HG03558 (cell line): ENCODE data around the gene CDH4.

ENCODE experiments used
- ATAC-seq: cut with Tn5 transposase; IDR thresholded peaks from one replicate; pipeline ENCODE4 v1.9.1; 2021; ENCODE audit warnings: moderate number of reproducible peaks; ENCODE audit not compliant: unreplicated experiment; ENCODE audit errors: extremely low read depth

Gene CDH4

DNA sequence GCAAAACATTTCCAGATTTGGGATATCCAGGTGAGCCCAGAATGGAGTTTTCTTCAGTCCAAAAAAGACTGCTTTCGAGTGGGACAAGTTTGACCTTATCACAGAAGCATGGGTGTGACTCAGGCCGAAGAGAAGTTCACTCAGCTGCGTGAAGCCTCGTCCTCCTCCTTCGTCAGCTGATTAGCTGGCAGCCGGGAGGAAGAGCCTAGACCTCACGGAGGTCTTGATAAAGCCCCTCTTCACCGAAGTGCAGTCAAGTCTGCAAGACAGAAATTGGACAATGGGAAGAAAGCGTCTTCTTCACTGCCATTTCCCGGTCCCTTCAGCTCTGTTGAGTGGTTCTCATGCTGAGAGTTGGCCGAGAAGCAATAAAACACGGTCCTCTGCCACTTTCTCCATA lies 449.7 kb downstream of the CDH4 start:
- no peak for ATAC-seq

DNA sequence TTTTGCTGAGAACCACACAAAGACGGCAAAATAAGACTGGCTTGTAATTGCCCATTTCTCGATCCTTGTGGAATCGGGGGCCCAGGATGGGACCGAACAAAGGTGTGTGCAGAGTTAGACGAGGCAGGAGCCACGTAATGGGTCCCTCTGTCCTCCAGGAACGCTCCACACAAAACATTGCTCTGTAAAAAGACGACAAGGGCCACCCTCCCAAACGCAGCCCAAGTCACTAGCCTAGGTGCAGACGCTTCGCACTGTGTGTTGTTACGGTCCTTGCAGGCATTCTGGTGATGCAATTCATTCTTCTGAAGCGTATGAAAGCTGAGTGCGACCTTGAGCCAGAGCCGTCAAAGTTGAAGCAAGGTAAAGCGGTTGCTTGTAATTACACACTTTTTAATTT lies 450.2 kb downstream of the CDH4 start:
- ATAC-seq = no peak

DNA sequence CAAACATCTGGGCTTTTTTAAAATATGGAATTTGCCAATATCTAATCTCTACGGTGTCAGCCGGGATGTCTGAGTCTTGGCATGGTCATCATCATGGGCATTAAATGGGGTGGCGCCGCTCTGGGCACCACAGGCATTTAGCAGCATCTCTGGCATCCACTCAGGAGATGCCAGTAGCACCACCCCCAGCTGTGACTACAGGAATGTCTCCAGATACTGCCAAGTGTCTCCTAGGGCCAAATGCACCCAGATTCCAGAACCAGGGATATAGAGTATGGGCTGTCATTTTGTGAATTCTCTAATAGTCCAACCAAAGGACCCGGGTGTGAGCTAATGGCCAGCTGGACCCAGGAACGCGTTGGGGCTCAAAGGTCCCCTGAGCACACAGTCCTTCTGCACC lies 452.6 kb downstream of the CDH4 start:
- no peak for ATAC-seq

DNA sequence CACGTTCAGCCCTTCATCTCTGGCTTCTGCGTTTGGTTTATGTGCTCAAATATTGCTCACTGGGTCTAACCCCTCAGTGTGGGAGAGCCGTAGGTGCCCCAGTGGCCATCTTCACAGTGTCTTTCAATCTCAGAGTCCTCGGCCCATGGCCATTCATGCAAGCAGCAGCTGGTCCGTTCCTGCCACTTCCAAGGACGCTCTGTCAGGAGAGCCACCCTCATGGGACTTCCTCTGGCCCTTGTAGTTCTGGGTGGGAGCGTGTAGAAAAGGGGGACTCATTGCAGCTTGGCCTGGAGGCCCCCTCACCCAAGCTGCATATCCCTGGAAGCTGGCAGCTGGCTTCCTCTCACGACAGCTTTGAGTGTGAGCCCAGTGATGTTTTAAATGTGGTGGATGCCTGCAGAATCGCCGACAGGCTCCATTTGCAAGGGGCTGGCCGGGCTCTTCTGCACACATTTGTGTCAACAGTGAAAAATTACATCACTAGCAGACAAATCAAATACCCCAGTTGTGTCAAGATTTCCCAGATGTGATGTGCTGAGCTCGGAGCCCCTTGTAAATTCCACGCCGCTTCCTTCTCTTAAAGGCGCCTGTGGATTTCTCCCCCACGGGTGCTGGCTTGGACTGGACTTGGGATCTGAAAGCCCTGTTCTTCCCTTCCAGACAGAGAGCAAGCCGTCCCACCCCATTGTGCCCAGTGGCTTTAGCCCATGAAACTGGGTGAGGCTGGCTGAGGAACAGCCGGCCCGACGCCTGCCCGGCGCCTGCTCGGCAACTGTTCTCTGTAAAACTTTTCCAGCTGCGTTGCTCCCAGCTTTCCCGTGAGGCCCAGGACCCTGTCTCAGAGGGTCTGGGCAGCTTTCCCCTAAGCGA lies 453.6 kb downstream of the CDH4 start:
- no peak for ATAC-seq

DNA sequence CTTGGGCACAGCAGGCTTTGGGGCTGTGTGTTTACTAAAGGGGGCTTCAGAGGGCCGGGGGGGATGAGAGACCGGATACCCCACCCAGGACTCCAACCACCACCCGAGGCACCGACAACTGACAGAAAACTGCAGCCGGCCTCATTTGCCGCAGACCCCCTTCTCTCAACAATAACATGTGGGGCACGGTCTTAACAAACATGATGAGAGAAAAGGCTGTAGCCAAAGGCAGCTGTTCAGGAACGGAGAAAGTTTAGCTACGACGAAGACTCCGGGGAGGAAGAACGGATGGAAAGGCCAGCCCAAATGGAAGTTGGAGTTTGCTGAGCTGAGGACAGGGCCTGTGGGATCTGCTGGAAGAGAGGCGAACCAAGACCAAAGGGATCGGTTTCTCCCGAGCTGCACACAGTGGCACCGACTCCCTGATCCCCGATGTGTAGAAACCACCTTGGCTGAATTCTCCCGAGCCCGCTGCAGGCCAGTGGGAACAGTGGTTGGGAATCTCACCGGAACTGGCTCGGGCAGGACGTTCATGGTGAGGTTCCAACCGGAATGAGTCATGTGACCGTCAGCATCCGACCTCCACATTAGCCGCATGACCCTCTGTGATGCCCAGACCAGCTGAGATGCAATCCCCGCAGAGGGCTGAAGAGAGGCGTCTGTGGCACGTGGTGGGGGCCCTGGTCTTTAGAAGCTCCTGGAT lies 454.3 kb downstream of the CDH4 start:
- no peak for ATAC-seq

DNA sequence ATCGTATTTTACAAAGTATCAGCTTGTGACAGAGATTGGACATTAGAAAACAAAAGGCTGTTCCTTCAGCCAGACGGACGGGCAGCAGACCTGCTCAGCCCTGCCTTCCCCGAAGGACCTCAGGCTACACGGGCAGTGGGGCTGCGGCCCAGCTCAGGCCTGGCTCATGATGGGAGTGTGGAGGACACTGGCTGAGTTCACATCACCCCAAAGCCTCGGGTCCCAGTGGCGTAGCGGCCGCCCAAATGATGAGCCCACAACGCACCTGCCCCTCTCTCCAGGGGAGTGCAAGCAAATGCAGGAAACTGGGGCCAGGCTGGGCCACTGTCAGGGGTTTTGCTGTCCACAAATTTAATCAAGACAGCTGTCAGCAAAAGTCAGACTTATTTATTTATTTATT lies 456.8 kb downstream of the CDH4 start:
- ATAC-seq = no peak

DNA sequence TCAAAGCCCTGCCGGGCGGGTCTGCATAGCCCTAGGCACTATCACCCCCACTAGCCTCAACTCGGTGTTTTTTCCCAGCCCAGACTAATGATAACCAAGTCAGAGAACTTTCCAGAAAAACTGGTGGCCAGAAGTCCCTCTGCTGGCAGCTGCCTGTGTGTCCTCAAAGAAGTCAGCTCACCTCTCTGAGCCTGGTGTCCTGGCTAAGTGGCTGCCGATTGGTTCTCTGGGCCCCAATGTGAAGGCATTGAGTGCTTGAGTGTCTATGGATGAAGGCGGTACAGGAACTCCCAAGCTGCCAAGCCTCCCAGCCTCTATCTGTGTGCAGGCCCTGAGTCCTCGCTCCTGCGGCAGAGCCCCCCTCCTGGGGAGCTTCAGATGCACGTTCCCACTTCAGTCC lies 458.0 kb downstream of the CDH4 start:
- no peak for ATAC-seq

DNA sequence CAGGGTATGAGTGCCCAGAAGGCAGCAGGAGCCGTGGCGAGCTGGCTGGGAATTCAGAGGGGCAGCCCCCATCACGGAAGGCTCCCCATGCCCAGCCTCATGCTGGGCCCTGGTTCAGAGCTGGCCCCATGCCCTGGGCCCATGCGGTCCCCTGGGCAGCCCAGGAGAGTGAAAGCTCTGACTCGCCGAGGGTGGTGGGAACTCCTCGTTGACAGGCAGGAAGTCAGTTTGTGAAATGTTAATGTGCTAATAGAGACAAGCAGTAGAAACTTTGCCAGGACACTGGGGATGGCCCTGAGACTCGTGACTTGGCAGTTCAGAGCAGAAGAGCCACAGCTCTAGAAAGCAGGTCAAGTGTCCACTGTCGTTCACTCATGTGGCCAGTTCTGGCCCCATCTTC lies 460.6 kb downstream of the CDH4 start:
- no peak for ATAC-seq

DNA sequence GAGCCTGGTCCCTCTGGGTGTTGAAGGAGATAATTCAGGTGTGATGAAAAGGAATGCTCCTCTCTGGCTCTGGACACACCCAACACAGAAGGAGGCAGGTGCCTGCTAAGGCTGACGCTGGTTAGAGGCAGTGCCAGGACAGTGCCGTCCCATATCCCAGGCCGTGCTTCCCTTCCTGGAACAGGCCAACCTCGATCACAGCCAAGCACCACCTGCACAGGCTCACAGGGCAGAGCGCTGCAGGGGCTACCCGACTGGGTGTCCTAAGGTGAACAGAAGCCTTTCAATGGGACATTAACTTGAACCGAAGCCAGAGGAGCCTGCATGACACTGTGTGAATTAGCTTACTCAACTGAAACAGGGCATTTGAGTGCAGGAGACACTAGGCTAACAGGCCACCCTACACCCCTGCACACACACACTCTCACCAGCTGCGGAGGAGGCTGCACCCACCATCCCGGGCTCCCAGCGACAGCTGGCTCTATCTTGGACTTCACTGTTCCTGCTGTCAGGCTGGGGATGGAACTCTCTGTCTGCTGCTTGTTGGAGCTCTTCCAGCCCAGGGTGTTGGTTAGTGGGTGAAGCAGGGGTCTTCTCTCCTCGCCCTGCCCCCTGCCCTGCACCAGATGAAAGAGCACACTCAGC lies 466.4 kb downstream of the CDH4 start:
- no peak for ATAC-seq

DNA sequence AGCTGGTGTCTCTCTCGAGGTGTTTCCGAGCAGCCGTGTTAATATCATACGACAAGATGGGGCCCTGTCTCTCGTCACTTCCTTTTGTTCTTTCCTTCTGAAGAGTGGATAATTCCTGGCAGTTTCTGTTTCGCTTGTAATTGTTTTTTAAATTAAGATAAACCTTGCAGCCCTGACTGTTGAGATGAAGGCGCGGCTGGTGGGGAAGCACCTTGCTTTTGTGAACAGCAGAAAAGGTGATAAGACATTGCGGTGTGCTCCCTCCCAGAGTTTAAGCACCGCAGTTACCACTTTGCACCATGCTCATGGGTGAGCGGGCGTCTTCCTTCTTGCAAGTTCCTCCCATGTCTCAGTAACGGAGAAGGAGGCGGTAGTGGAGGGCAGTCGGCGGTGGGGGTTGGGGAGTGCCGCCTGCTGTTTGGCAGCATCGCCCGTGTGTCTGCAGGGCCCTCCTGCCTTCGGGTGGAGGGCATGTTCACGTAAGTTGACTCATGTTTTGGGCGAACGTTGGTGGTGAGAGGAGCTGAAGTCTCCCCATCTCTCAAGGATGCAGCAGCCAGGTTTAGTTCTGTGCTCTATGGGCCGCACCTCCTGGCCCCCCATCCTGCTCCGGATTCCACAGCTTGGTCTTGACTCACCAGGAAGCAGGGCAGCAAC lies 467.8 kb downstream of the CDH4 start:
- no peak for ATAC-seq

DNA sequence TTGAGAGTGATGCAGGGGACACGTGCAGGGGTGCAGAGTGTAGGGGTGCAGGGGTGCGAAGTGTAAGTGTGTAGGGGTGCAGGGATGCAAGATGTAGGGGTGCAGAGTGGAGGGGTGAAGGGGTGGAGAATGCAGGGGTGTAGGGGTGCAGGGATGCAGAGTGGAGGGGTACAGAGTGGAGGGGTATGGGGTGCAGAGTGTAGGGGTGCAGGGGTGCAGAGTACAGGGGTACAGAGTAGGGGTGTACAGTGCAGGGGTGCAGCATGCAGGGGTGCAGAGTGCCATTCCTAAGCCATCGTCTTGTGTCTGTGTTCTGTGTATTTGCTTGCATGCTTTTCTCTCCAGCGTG lies 468.3 kb downstream of the CDH4 start:
- no peak for ATAC-seq

DNA sequence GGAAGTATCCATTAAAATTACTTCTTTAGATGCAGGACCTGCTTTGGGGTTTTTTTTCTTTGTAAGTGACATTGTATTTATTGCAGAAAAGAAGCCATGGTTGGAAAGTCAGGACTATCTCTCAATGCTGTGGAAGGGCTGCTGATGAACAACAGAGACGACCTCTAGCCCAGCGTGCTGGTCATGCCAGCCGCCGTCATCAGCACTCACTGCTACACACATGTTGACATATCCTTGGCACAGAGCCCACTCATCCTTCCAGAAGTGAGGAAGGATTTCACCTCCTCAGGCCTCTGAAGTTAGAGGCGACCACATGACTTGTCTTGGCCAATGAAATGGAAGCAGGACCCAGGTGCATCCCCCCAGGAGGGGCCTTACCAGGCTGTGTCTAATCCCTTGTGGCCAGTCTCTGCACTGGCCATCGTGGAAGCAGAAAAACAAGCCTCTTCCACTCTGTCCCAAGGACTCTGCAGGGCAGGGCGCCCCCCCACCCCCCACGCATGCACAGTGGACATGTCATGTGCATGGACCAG lies 470.2 kb downstream of the CDH4 start:
- no peak for ATAC-seq

DNA sequence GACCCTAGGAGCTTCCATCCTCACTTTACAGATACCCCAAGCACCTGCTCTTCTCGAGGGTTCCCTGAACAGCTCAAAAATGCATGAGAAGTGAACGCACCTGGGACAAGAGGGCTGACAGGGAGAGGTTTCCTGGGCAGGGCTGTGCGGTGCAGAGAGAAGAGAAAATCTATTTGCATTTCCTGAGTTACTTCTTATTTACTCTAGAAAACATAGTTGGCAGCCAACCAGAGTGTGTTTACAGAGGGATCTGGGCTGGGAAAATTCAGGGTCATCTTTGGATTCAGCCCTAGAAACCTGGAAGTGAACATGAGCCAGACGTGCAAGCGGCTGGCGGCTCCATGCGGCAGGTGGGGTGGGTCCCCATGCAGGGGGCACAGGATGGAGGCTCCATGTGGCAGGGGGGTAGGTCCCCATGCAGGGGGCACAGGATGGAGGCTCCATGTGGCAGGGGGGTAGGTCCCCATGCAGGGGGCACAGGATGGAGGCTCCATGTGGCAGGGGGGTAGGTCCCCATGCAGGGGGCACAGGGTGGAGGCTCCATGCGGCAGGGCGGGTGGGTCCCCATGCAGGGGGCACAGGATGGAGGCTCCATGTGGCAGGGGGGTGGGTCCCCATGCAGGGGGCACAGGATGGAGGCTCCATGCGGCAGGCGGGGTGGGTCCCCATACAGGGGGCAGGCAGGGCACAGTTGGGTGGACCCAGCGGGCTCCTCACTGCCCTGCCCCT lies 471.6 kb downstream of the CDH4 start:
- no peak for ATAC-seq

DNA sequence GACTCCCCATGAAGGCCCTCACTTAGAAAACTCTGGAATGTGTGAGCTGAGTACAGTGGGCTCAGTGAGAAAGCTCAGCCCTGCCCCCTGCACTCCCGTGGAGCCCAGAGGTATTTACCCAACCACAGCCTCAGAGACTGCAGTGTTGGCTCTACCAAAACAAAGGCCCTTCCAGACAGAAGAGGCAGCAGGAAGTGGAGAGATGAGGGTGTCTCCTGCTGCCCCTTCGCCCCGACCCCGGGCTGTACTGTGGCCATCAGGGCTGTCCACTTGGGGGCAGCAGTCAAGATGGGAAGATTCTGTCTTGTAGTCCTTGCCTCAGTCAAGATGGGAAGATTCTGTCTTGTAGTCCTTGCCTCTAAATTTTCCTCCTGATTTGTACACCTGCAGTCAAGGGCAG lies 472.3 kb downstream of the CDH4 start:
- ATAC-seq = no peak

DNA sequence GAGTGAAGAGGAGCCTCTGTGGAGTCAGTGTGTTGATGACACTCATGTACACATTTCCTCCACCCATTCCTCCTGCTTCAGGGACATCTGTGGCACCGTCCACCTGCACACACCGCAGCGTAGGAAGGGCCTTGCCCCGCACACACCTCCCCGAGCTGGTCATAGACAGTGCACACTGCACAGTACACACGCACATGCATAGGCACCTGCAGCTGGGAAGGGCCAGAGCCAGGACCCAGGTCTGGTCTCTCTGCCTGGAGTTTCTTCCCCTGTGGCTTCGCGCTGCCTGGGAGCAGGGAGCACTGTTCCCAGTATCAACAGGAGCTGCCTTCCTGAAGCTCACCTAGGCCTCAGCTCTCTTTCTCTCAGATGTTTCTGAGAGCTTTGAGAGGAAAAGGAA lies 473.1 kb downstream of the CDH4 start:
- ATAC-seq = no peak

DNA sequence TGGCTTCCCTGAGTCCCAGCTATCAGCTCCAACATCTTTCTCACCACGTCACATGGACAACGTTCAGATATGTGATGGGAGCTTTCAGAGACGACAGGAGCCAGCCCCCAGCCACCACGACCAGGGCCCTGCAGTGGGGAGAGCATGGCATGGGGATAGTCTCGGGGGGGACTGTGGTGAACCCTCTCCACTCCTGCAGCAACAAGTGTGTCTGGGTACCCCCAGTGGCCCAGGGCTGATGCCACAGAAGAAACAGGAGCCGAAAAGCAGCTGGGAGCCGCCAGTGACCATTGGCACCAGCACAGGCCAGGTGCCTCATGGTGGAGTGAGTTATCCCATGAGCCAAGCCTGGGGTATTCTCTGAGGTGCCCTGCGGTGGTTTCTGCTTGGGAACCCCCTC lies 473.9 kb downstream of the CDH4 start:
- ATAC-seq = no peak

DNA sequence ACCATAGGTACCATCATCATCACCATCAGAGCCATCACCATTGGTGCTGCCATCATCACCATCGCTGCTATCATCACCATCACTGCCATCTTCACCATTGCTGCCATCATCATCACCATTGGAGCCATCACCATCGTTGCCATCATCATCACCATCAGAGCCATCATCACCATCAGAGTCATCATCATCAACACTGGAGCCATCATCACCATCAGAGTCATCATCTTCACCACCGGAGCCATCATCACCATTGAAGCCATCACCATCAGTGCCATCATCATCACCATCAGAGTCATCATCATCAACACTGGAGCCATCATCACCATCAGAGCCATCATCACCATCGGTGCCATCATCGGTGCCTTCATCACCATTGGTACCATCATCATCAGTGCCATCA lies 474.9 kb downstream of the CDH4 start:
- ATAC-seq = no peak

DNA sequence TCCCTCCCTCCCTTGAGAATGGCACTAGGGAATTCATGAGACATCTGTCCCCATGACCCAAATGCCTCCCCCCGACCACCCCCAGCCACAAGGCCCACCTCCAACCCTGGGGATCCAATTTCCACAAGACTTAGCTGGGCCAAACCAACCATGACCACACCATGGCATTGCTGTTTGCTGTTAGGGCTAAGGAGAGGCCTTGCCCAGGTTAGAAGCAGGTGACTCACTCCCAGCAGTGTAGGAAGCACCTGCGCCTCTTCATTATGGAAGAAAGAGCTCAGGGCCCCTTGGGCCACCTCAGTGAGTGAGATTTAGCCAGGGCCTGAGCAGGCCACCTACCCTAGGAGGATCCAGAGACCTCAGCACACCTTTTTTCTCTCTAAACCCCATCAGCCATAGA lies 475.7 kb downstream of the CDH4 start:
- ATAC-seq = no peak

DNA sequence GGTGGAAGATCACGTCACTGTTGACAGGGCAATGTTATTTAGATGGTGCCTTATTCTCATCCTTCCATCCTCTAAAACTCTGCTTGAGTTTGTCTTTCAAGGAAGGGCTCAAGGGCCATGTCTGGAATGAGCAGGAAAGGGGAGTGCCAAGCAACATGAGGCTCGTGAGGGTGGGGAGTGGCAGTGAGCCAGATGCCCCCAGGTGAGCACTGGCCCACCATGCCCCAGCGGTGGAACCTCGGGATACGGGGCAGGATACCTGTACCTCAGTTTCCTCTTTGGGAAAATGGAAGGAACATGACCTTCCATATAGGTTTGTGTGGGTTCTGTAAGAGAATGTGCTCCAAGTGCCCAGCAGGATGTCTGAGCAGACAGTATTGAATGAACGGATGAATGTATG lies 476.3 kb downstream of the CDH4 start:
- no peak for ATAC-seq
